K562 (cell line): Measurements from ENCODE around the gene KCNK6. TPM values are rescaled to one million over a fixed set of nuclear protein-coding genes. Genes with fewer than 3 reads are reported as not detected.

Source experiments
- BCL6 ChIP-seq: fragments of 250-450 bp; sonication (Bioruptor Pico); IDR thresholded peaks from 2 replicates; pipeline ENCODE4 v1.4.0; 2020
- HEY1 ChIP-seq: fragments of 250-450 bp; sonication (Bioruptor Pico); IDR thresholded peaks from 2 replicates; pipeline ENCODE4 v1.5.0; 2020; ENCODE audit warnings: mild to moderate bottlenecking, moderate library complexity, borderline replicate concordance
- NFATC3 ChIP-seq: fragments of 450-650 bp; IDR thresholded peaks from 2 replicates; pipeline ENCODE4 v1.6.1; 2017; ENCODE audit warnings: mild to moderate bottlenecking
- NKRF ChIP-seq: fragments of 450-650 bp; IDR thresholded peaks from 2 replicates; pipeline ENCODE4 v1.6.1; 2016; ENCODE audit warnings: borderline replicate concordance
- SIRT6 ChIP-seq: IDR thresholded peaks from one replicate; pipeline ENCODE4 v1.6.1; 2012; ENCODE audit warnings: low read depth, mild to moderate bottlenecking, control low read depth, inconsistent platforms, low read length, moderate library complexity
- ZNF133 ChIP-seq: fragments of 250-450 bp; sonication (Bioruptor Pico); IDR thresholded peaks from 2 replicates; pipeline ENCODE4 v1.4.0; 2020; ENCODE audit warnings: mild to moderate bottlenecking
- ZNF511 ChIP-seq: sonication (generic); formaldehyde crosslinking; IDR thresholded peaks from 2 replicates; pipeline ENCODE4 v1.8.0; 2022; ENCODE audit warnings: mild to moderate bottlenecking, missing genetic modification reagents
- ZNF584 ChIP-seq: fragments of 200-800 bp; sonication (Bioruptor generic); IDR thresholded peaks from 2 replicates; pipeline ENCODE4 v1.6.1; 2016; ENCODE audit warnings: low read depth, mild to moderate bottlenecking, missing genetic modification characterization, missing compliant biosample characterization
- polyA plus RNA-seq, 8 experiments: library from polyadenylated mRNA; depleted of rRNA in 4 of 8; stranded (reverse) in 5 of 8; unstranded in 3 of 8; fragments of >200 nt; fragmentation: Nextera tagmentation in 2 of 8; fragmentation: Illumina TruSeq in 1 of 8; extraction: Ambion mirVana in 2 of 8; extraction: Trizol in 1 of 8; gene quantifications; 2 replicates each; pipeline versions ENCODE4 v1.2.1 to v1.2.3, GENCODE V29; 2011 to 2014; ENCODE audit warnings: inconsistent platforms in 1 of 8, missing spikeins in 1 of 8
- total RNA-seq, 7 experiments: library from RNA; depleted of rRNA in 6 of 7; stranded (reverse); fragments of >200 nt in 6 of 7; fragmentation: Illumina TruSeq in 2 of 7; extraction: Trizol in 2 of 7; gene quantifications; 2 replicates each; pipeline versions ENCODE4 v1.2.1 to v1.2.3, GENCODE V29; 2011 to 2021; ENCODE audit warnings: low replicate concordance in 1 of 7

Gene KCNK6
- total and polyA plus RNA-seq, 9 of the 15 experiments (the other 6 are each of a cell fraction or from before 2014, with no cell fraction given), result 0.05 to 0.42 (median 0.15) TPM

- TF ChIP-seq NKRF (0 out of 2 replicates have a peak, but pooled peaks have one; percentile 44), ZNF584 (CRISPR knock-in tag) (0 out of 2 replicates have a peak, but pooled peaks have one; percentile 73), NFATC3 (0 out of 2 replicates have a peak, but pooled peaks have one; percentile 14), ZNF133 (CRISPR knock-in tag) (0 out of 2 replicates have a peak, but pooled peaks have one; percentile 39), BCL6 (0 out of 2 replicates have a peak, but pooled peaks have one; percentile 27), ZNF511 (CRISPR knock-in tag) (no peak), SIRT6 (no peak), HEY1 (CRISPR knock-in tag) (0 out of 2 replicates have a peak, but pooled peaks have one; percentile 58)
Observed at GRCh38 chr19:38373907-38374331, 54.3 kb downstream of the KCNK6 start (continued).
